ENCODE measurements around the gene ACP5. TPM values are rescaled to one million over a fixed set of nuclear protein-coding genes. Genes with fewer than 3 reads are reported as not detected.
"Not testable (repeated sequence)": the region's sequence is repeated elsewhere in the genome, so short reads cannot be mapped to it uniquely, and the experiment has no call there.

The ACP5 gene
- polyA plus RNA-seq (ENCODE audit: insufficient read length) = 10.0 TPM
- long read RNA-seq, donor 1, partial matches to known transcripts = 0 of 7 reads
- long read RNA-seq, donor 1, other reads (novel, unspliced or antisense) = 0 of 7 reads
- long read RNA-seq, donor 2, partial matches to known transcripts = 0 of 4 reads
- long read RNA-seq, donor 2, other reads (novel, unspliced or antisense) = 0 of 4 reads
- long read RNA-seq, donor 3, partial matches to known transcripts = 0 of 3 reads
- long read RNA-seq, donor 3, other reads (novel, unspliced or antisense) = 0 of 3 reads
- long read RNA-seq, donor 4, partial matches to known transcripts = 0 of 1 reads
- long read RNA-seq, donor 4, other reads (novel, unspliced or antisense) = 0 of 1 reads
- long read RNA-seq, donor 5, partial matches to known transcripts = 0 of 12 reads
- long read RNA-seq, donor 5, other reads (novel, unspliced or antisense) = 0 of 12 reads
- long read RNA-seq, donor 6, partial matches to known transcripts = 0 of 5 reads
- long read RNA-seq, donor 6, other reads (novel, unspliced or antisense) = 0 of 5 reads
- long read RNA-seq, donor 7, partial matches to known transcripts = 0 of 3 reads
- long read RNA-seq, donor 7, other reads (novel, unspliced or antisense) = 0 of 3 reads
- long read RNA-seq, donor 8, partial matches to known transcripts = 0 of 3 reads
- long read RNA-seq, donor 8, other reads (novel, unspliced or antisense) = 0 of 3 reads

DNA sequence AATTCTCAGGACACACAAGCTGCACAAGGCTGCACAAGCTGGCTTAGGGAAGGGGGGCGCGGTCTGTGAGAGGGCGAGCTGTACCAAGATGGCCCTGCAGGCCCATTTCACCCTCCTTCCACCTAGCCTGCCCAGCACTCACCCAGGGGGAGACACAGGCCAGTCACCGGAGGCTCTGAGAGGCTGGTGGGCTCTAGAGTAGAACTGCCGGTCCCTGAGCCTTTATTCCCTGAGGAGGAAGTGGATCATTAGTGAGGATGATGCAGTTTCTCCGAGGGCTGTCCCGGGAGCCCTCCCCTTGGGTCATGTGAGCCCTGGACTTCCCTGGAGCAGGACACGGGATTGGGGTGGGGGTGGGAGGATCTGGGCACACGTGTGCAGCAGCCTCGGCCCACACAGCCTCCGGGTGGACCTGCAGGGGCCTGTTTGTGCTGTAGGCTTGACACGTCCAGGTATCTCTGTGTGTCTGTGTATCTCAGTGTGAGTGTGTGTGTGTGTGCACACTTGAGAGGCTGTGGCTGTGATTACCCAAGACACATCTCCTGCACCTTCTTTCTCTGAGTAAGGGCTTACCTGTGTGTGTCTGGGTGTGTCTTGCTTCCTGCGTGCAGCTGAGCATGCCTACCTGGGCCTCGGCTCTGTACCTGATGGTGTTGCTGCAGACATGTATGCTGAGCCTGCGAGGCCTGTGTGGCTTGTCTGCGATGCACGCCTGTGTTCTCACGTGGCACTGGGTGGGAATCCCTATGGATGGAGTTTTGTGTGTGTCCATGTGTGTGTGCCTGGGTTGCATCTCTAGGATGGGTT is at the start of gene ACP5:
ACP5 (minus strand) TSS at position 195 of the 807 bp plus-strand sequence. CDS start 328 bp downstream, outside the sequence.
- no peak for DNase-seq

DNA sequence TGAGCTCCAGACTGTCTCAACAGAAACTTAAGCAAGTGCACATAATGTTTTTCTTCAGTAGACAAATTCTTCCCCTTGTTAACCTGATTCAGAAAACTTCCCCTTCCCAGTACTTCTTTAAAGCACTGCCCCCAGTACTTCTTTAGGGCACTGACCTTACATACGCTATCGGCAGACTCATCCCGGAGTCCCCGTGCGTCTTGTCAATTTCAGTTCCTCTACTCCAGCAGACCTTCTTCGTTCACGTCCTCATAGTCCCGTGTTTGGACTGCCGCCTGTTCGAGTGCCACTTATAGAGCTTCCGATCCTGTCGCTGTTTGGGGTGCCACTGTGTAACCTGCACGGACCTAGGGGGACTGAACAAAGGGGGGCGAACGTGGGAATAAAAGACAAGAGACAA is 48.8 kb upstream of the ACP5 start:
- DNase-seq = no peak

DNA sequence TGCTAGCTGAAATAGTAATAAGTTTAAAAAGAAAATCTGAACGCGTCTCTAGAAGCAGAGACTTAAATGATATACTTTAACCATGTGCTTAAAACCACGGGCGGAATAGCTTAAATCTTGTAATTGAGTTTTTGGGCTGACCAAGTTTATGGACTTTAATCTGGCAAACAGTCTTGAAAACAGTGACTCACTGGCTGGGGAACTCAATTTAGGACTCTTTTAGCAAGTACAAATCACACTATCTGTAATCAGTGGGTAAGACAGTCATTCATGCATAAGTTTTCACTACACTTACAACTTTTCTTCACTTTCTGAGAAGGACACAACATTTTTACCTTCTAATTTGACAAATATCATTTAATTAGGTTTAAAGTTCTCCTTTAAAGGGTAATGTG is 46.6 kb upstream of the ACP5 start:
- DNase-seq = no peak

DNA sequence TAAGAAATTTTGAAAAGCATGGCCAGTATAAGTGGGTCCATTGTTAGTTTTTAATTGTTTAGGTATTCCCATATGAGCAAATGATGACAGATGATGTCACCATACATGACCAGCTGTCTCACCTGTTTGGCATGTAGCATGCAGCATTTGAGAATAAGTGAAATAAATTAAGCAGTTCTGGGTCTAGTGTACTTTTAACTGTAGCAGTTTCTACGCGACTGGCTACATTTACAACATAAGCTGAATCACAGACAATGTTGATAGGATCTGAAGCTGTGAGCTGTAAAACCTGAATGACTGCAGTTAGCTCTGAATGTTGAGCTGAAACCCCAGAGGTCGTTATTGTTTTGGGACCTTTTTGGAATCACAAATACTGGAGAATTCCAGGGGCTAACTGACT is 45.0 kb upstream of the ACP5 start:
- DNase-seq = not testable (repeated sequence)

DNA sequence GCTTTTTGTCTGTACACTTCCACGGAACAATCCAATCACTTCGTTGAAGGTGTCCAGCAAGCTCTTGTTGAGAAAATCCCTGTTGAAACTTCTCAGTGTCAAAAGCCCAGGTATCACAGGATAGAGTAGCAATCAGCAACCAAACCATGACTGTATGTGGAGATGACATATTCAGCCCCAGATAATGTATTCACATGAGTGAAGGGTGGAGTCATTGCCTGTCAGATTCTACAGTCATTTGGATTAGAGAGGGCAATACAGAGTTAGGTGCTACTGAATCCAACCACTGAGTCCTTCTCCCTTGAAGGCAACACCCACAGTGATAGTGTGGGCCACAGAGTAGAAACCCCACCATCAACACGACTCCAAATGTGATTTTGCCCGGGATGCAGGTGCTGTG is 43.1 kb upstream of the ACP5 start:
- no peak for DNase-seq

DNA sequence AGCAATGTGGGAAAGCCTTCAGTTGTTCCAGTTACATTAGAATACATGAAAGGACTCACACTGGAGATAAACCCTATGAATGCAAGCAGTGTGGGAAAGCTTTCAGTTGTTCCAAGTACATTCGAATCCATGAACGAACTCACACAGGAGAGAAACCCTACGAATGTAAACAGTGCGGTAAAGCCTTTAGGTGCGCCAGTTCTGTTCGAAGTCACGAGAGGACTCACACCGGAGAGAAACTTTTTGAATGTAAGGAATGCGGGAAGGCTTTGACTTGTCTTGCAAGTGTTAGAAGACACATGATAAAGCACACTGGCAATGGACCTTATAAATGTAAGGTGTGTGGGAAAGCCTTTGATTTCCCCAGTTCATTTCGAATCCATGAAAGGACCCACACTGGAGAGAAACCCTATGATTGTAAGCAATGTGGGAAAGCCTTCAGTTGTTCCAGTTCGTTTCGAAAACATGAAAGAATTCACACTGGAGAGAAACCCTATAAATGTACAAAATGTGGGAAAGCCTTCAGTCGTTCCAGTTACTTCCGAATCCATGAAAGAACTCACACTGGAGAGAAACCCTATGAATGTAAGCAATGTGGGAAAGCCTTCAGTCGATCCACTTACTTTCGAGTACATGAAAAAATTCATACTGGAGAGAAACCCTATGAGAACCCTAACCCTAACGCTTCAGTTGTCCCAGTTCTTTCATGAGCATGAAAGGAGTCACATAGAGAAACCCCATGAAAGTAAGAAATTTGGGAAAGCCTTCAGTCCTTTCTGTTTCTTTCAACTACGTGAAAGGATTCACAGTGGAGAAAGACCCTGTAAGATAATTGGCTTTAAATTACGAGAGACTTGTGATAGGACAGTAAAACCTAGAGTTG is 40.0 kb upstream of the ACP5 start:
- DNase-seq = no peak

DNA sequence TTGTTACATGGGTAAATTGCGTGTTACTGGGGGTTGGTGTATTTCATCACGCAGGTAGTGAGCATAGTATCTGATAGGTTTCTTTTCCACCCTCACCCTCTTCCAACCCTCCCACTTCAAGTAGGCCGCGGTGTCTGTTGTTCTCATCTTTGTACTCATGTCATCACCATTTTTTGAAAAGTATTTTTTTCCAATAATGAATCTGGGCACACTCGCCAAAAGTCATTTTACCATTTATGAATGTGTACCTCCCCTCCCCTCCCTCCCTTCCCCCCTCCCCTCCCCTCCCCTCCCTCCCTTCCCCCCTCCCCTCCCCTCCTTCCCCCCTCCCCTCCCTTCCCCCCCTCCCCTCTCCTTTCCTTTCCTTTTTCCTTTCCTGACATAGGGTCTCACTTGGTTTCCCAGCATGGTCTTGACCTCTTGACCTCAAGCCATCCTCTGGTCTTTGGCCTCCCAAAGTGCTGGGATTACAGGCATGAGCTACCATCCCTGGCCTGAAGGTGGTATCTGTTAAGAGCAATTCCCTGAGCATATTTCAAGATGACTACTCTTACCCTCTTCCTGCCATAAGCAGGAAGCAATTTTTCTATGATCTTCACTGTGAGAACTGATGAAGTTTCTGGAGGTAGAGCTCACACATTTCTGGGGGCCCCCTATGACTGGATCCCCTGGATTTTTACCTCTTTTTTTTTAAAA is 35.5 kb upstream of the ACP5 start:
- DNase-seq = no peak

DNA sequence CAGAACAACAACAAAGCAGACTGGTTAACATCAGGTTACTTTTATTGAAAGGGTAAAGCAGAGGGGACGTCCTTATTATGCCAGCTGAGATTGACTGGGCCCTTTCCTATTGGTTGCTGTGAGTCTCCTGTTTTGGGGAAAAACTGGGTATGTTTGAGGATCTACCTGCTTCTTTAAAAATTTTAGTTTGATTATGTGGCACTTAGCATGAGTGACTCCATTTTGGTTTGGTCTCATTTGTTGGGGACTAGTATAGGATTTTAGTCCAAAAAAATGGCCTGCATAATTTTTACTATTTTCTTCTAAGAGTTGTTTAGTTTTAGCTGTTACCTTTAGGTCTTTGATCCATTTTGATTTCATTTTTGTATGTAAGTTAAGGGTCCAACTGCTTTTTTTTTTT is 34.3 kb upstream of the ACP5 start:
- no peak for DNase-seq

DNA sequence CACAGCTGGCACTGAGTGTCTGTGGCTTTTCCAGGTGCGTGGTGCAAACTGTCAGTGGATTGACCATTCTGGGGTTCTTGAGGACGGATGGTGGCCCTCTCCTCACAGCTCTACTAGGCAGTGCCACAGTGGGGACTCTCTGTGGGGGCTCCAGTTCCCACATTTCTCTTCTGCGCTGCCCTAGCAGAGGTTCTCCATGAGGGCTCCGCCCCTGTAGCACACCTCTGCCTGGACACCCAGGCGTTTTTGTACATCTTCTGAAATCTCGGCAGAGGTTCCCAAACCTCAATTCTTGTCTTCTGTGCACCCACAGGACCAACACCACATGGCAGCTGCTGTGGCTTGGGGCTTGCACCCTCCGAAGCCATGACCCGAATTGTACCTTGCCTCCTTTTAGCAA is 29.0 kb upstream of the ACP5 start:
- no peak for DNase-seq

DNA sequence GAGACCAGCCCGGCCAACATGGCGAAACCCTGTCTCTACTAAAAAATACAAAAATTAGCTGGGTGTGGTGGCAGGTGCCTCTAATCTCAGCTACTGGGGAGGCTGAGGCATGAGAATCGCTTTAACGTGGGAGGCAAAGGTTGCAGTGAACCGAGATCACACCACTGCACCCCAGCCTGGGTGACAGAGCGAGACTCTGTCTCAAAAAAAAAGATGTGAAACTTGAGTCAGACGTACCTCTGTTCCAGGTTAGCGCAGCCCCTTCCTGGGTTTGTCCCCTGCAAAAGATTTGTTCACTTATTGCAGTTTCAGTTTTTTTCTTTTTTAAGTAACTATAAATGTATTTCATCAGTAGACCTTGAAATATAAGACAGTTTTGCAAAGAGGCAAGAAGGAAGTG is 22.3 kb upstream of the ACP5 start:
- DNase-seq = not testable (repeated sequence)

DNA sequence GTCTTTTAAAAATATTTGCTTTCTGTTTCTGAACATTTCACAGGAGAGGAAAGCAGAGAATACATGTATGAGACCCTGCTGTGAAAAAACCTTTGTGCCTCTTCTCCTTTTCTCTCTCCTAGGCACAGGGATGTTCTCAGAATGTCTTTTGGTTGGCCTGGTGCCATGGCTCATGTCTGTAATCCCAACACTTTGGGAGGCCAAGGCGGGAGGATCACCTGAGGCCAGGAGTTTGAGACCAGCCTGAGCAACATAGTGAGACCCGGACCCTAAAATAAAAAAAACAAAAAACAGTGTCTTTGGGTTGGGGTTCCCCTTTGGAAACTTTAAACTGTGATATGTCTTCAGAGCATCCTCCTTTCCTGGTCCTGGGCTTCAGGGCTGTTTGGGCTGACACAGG is 21.3 kb upstream of the ACP5 start:
- DNase-seq = no peak

DNA sequence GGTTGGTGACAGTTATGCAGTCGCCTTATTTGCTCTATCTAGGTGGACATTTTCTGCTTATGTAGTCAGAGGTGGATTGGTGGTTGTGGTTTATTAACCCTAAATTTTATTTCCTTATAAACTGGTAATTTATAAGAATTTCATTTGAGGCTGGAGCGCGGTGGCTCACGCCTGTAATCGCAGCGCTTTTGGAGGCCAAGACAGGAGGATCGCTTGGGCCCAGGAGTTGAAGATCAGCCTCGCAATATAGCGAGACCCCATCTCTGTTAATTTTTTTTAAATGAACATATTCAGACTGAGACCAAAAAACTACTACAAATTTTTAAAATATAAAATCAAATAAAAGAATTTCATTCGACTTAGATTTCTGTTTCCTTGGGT is 20.6 kb upstream of the ACP5 start:
- DNase-seq = peak; percentile 18

DNA sequence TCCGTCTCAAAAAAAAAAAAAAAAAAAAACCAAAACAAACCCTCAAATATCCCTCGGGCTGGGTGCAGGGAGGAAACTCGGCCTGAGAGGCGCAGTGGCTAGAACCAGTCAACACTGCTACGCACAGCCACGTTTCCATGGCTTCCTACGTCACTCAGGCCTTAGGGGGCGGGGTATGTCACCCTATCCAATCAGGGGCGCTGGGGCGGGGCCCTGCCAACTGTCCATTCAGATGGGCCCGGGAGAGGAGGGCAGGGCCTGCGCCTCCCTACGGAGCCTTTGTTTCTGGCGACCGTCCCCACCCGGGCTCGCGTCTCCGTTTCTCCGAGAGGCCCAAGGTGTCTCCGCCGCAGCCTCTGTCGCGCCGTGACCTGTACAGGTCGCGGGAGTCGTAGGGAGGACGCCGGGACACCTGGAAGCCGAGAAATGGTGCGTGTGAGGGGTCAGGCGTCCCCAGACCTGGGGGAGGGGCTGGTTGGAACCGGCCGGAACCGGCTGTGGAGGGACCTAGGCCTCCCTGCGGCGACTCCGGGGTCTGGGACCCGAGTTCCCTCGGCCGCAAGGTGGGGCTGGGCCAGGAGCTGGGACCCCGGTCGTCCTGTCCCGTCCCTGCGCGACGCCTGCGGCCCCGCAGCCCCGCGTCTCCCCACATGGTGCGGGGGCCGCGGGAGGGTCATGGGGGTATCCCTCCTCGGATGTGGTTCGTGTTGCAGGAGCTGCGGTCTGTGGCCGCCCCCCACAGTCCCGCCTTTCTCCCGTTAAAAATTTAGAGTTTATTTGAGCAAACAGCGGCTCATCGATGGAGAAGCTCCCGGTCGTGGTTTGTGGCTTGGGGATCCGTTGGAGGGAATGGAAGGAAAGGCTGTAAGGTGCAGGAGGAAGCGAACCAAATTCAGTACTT is 20.0 kb upstream of the ACP5 start, which contains the start of gene ZNF627:
ZNF627 (plus strand) TSS at position 282 of the 901 bp plus-strand sequence; CDS start at position 427, 145 bp downstream.
- peak; percentile 99 for DNase-seq

DNA sequence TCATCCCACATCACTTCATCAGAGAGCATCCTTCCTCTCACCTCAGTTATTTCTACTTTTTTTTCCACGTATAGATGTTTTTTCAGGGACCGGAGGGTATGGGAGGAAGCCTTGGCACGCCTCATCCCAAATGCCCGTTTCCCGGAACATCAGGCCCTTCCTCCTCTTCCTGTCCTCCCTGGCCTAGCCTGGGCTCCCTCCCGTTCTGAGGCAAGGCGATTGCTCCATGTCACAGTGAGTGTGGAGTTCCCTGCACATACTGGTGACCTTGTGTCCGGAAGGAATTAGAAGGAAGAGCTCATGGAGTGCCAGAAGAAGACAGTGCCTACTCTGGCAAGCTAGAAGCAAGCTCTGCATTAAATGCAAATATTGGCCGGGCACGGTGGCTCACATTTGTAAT is 18.7 kb upstream of the ACP5 start:
- no peak for DNase-seq

DNA sequence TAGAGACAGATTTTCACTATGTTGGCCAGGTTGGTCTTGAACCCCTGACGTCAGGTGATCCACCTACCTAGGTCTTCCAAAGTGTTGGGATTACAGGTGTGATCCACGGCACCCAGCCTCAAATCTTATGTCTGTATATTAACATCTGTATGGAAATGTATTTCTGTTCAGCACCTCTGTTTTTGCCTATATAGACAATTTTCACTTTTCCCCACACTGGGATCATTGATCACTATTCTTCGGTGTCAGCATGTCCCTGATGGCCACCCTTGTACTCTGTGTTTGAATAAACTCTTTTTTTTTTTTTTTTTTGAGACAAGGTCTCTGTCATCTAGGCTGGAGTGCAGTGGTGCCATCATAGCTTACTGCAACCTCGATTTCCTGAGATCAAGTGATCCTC is 16.6 kb upstream of the ACP5 start:
- DNase-seq = no peak

DNA sequence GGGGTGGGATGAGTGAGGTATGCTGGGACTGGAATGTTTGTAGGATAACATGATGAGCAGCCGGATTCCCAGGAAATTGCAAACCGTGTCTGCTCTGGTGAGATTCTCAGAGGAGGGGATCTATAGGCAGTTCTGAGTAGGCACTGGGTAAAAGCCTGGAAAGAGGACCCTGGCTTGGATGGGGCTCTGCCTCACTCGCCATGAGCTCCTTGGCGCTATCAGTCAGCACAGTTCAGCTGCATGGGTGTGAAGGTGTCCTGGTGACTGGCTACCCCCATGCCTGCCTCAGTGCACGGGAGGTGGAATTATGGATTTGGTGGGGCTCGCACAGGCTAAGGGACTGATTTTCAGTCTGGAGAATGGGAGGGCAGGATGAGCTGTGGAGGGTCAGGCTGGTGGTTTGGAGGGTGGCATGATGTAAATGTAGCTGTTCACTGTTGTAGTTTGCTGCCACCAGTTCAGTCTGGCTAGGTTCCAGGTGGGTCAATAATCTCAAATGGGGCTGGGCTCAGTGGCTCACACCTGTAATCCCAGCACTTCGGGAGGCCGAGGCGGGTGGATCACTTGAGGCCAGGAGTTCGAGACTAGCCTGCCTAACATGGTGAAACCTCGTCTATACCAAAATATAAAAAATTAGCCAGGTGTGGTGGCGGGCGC is 10.7 kb upstream of the ACP5 start:
- DNase-seq = no peak

DNA sequence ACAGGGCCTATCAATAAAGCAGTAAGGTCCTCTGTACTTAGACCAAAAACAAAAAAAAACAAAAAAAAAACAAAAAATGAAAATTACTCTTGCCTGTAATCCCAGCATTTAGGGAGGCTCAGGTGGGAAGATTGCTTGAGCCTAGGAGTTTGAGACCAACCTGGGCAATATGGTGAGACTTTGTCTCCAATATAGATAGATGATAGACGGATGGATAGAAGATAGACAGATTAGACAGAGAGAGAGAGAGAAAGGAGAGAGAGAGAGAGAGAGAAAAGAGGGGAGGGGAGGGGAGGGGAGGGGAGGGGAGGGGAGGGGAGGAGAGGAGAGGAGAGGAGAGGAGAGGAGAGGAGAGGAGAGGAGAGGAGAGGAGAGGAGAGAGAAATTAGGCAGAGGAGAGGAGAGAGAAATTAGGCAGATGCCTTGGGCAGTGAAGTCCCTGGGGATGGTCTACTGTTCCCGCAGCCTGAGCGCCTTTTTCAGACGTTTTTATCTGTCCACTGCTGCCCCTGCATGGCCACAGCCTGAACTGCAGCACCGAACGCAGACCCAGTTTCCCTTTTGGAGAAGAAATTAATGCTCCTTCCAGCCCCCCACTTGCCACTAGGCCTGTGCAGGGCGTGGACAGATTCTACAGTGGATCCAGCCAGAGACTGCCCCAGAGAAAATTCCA is 10.0 kb upstream of the ACP5 start:
- DNase-seq = peak; percentile 50

DNA sequence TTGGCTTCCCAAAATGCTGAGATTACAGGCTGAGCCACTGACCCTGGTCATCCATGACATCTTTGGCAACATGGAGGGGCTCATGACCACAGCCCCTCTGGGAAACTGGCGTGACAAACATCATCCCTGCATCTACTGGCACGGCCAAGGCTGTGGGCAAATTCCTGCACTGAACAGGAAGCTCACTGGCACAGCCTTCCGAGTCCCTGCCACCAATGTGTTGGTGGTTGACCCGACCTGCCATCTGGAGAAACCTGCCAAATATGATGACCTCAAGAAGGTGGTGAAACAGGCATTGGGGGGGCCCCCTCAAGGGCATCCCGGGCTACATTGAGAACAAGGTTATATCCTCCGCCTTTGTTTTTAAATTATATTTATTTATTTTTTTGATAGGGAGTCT is 8.9 kb upstream of the ACP5 start:
- DNase-seq = no peak

DNA sequence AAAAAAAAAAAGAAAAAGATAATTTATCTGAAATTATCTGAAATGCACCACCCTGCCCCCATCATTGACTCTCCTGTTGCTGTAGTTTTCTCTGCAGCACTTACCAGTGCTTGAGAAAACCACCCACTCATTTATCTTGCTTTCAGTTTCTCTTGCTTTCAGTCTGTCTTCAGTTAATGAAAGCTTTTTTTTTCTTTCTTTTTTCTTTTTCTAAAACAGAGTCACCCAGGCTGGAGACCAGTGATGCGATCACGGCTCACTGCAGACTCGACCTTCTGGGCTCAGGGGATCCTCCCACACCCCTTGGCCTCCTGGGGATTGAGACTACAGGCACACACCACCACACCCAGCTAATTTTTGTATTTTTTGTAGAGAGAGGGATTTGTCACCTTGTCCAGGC is 4.3 kb upstream of the ACP5 start:
- no peak for DNase-seq
